ENCODE results near the gene DPH1.
A peak's percentile ranks its signal among the peaks of the same experiment; 100 is the strongest.

DPH1 gene

GRCh38 chr17:2025220-2025621 is 4.7 kb upstream of the DPH1 start, which contains the start of gene RTN4RL1 (continued):
- TF ChIP-seq ZBTB49 (tag by site-specific recombination; IDR thresholded peaks at IDR 0.05; ENCODE audit: low read depth) (no peak), PRDM1 (tag by site-specific recombination; IDR thresholded peaks at IDR 0.05) (peak; percentile 58; the same call in 1 of the 2 replicates), ZNF426 (tag by site-specific recombination; IDR thresholded peaks at IDR 0.05) (no peak), BCL11B (tag by site-specific recombination; IDR thresholded peaks at IDR 0.05; ENCODE audit: low read depth) (no peak), ZFP41 (tag by site-specific recombination; IDR thresholded peaks at IDR 0.05; ENCODE audit: borderline replicate concordance) (no peak), ZNF518A (tag by site-specific recombination; conservative IDR thresholded peaks at IDR 0.05; ENCODE audit: low read depth) (no peak), ZNF214 (tag by site-specific recombination; IDR thresholded peaks at IDR 0.05; ENCODE audit: borderline replicate concordance) (no peak), ZBTB6 (tag by site-specific recombination; IDR thresholded peaks at IDR 0.05) (no peak), ZNF76 (tag by site-specific recombination; IDR thresholded peaks at IDR 0.05; ENCODE audit: borderline replicate concordance, low read depth) (no peak), GLIS1 (tag by site-specific recombination; IDR thresholded peaks at IDR 0.05) (no peak), ZNF623 (tag by site-specific recombination; IDR thresholded peaks at IDR 0.05) (no peak), ZBTB20 (tag by site-specific recombination; IDR thresholded peaks at IDR 0.05) (no peak; the same call in 1 of the 2 replicates), ZNF350 (tag by site-specific recombination; IDR thresholded peaks at IDR 0.05) (no peak), ZNF292 (tag by site-specific recombination; IDR thresholded peaks at IDR 0.05; ENCODE audit: borderline replicate concordance, low read depth) (no peak), ZNF404 (tag by site-specific recombination; IDR thresholded peaks at IDR 0.05) (no peak), AEBP2 (tag by site-specific recombination; IDR thresholded peaks at IDR 0.05; ENCODE audit: borderline replicate concordance) (no peak), ZNF140 (tag by site-specific recombination; IDR thresholded peaks at IDR 0.05) (no peak), ZNF121 (tag by site-specific recombination; IDR thresholded peaks at IDR 0.05) (no peak), SALL2 (tag by site-specific recombination; IDR thresholded peaks at IDR 0.05; ENCODE audit: borderline replicate concordance) (no peak), WT1 (tag by site-specific recombination; IDR thresholded peaks at IDR 0.05) (peak; percentile 91), SP2 (tag by site-specific recombination; IDR thresholded peaks at IDR 0.05) (peak; percentile 89), ZNF792 (tag by site-specific recombination; IDR thresholded peaks at IDR 0.05) (no peak), ZSCAN23 (tag by site-specific recombination; IDR thresholded peaks at IDR 0.05) (no peak), ZSCAN16 (tag by site-specific recombination; IDR thresholded peaks at IDR 0.05) (no peak), EGR2 (tag by site-specific recombination; IDR thresholded peaks at IDR 0.05; ENCODE audit: low read depth) (peak; percentile 78), ZBTB7A (tag by site-specific recombination; IDR thresholded peaks at IDR 0.05; ENCODE audit: low read depth) (no peak), ZBTB48 (tag by site-specific recombination; IDR thresholded peaks at IDR 0.05) (0 out of 2 replicates have a peak, but pooled peaks have one; percentile 12), ZNF544 (tag by site-specific recombination; IDR thresholded peaks at IDR 0.05) (no peak), SCRT1 (tag by site-specific recombination; IDR thresholded peaks at IDR 0.05; ENCODE audit: borderline replicate concordance) (no peak), ZSCAN18 (tag by site-specific recombination; IDR thresholded peaks at IDR 0.05) (no peak), RBAK (tag by site-specific recombination; IDR thresholded peaks at IDR 0.05) (no peak)

Measured in HEK293 (cell line).